ENCODE results near the gene SPAM1. TPM values are rescaled to one million over a fixed set of nuclear protein-coding genes. Genes with fewer than 3 reads are reported as not detected.
"Not testable (repeated sequence)": the region's sequence is repeated elsewhere in the genome, so short reads cannot be mapped to it uniquely, and the experiment has no call there.

Gene SPAM1
- total RNA-seq, 1 donor, result not detected

DNA sequence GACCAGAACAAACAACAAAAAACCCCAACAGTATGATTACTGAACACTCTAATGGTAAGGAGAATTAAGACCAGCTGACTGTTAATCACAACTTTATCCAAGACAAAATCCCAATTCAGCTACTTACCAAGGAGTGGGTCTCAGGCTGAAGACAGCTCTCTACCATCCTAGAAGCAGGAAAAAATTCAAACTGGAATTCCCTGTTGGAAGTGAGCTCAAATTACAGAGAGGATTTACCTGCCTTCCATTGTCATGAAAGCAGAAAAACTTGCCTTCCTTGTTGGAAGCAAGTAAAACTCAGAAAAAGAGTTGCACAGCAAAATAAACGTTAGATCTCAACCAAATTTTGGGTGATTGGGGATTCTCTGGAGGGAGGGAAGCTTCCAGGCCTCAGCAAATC lies 20.9 kb downstream of the SPAM1 start:
- no peak for DNase-seq (ENCODE audit: low read depth in 2 of 3, low spot score in 2 of 3)

DNA sequence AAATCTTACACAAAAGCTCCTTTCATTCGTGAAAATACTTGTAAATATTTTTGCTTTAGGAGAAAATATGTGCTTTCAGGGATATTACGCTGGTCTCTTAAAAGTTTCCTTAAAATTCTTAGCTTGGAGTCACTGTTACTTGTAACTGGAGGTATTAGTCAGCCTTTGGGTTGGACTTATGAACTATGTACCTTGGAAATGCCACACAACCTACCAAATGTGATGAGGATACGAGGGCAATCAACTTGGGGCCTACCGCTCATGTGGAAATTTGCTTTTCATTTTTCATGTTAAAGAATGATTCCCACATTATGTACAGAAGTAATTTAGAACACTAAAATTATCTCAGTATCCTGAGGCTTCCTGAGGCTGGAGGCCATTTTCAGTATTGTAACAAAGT lies 23.1 kb downstream of the SPAM1 start:
- no peak for DNase-seq (ENCODE audit: low read depth in 2 of 3, low spot score in 2 of 3)

DNA sequence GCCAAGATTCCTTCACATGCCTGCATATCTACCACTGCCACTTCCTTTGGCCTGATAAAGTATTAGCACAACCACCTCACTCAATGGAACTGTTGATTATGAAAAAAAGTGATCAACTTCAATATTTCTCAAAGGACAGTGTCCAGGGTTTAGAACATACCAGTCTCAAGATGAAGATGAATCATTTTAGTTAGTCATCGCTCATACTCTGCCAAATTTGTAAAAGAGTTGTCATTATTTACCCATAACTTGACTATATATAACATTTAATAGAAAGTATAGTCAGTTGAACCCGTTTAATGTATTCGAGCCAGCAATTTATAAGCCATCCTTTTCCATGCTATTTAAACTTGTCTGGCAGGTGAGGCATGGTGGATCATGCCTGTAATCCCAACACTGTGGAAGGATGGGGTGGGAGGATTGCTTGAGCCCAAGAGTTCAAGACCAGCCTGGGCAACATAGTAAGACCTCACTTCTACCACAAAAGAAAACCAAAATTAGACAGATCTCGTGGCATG lies 33.2 kb downstream of the SPAM1 start:
- DNase-seq (ENCODE audit: low read depth in 2 of 3, low spot score in 2 of 3), result no peak

DNA sequence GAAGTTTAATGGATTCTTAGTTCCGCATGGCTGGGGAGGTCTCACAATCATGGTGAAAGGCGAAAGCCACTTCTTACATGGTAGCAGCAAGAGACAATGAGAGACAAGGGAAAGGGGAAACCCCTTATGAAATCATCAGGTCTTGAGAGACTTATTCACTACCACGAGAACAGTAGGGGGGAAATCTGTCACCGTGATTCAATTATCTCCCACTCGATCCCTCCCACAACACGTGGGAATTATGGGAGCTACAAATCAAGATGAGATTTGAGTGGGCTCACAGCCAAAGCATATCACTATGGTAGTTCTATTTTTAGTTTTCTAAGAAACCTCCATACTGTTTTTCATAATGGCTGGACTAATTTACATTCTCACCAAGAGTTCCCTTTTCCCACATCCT lies 36.7 kb downstream of the SPAM1 start:
- DNase-seq (ENCODE audit: low read depth in 2 of 3, low spot score in 2 of 3), result no peak

DNA sequence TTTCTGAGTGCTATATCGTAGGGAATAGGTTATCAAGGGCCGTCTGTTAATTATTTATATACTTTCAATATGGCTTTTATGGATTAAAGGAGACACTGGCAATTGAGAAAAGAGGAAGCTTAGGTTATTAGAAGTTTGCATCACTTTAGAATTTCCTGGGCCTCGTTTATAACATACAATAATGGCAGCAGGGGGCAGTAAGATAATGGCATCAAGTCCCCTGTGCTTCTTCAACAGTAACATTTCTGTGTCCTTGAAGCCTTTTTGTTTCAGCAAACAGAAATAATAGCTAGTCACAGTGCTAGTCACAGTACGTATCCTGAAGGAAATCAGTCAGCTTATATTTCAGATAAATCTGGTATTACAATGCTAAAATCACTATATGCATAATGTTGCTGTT lies 41.9 kb downstream of the SPAM1 start:
- DNase-seq (ENCODE audit: low read depth in 2 of 3, low spot score in 2 of 3), result no peak

DNA sequence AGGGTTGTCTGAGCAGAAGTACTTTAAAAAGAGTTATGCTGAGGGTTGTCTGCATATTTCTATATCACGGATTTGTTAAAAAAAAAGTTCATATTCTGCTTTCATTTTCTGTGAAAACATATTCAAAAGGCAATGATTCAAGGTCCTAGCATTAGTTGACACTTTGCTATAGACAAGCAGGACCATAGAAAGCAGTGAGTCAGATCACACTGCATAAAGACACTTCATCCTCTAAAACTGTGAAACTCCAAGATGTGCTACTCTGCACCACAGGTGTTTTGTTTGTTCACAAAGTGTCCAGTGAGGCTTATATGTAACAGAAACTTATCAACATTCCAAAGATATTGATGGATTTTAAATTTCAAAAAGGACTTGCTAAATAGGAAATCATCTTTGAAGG lies 47.0 kb downstream of the SPAM1 start:
- DNase-seq (ENCODE audit: low read depth in 2 of 3, low spot score in 2 of 3), result no peak

DNA sequence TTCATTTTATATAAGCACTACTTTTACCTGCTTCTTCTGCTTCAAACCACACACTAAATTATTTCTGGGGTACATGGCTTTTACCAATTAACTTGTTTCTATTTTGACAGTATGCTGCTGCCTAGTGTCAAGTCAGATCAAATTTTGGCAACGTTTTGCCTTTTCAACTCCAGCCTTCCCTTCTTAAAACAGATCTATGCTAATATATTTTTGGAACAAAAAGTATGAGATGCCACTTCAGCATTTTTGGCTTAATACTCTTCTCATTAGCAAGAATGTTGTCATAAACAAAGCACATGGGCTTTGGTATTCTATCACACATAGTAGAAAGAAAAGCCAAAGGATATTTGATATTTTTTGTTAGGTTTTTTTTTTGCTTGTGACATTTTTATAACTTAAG lies 47.8 kb downstream of the SPAM1 start:
- DNase-seq (ENCODE audit: low read depth in 2 of 3, low spot score in 2 of 3), result no peak

DNA sequence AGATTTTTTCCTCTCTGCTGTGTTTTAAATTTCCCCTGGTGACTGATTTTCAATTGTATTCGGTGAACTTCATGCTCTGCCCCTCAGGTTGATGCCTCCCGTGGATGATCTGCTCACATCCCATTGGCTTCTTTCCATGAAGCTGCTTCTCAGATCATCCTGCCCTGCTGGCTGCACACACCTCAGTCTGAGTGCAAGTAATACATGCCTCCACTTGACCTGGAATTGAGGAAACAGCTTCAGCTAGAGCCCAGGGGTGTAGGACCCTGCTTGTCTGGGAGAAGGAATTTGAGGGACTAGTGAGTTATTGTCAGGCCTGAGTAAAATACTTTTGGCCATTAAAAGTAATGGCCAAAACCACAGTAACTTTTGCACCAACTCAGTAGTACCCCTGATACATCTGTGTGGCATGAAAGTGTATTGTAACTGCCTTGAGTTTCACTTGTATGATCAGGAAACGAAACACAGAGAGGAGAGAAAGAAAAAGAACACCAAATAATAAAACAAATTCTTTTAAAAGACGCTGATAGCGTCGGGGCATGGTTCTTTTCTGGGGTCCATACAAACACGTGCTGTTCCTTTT lies 49.4 kb downstream of the SPAM1 start:
- no peak for DNase-seq (ENCODE audit: low read depth in 2 of 3, low spot score in 2 of 3)

DNA sequence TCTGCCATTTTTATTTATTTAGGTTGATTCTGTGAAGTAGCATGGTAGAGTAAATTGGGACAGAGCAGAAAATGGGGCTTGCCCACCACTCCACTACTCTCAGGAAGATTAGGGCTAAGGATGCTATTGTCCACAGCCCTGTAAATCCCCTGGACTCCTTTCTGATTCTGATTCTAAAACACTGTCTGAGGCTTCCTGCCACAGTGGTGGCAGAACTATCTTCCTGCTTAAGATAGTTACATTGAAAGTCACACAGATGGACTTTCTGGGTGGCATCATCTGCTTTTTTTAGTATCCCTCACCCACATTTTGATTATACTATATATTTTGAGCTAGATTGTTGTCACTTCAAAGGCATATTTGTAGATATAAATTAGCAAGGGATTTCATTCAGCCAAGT lies 50.0 kb downstream of the SPAM1 start:
- DNase-seq (ENCODE audit: low read depth in 2 of 3, low spot score in 2 of 3), result no peak

DNA sequence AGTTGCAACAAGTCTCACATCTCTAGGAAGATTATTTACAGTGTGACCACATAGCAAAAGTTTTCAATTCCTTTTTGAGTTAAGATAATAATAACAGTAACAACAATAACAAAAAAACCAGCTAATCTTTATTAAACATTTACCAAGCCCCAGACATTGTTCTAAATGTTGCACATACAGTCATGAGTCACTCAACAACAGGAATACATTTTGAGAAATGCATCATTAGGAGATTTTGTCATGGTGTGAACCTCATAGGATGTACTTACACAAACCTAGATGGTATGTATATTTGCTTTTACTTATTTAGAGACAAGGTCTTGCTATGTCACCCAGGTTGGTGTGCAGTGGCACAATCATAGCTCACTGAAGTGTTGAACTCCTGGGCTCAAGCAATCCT lies 52.0 kb downstream of the SPAM1 start:
- DNase-seq (ENCODE audit: low read depth in 2 of 3, low spot score in 2 of 3), result no peak

DNA sequence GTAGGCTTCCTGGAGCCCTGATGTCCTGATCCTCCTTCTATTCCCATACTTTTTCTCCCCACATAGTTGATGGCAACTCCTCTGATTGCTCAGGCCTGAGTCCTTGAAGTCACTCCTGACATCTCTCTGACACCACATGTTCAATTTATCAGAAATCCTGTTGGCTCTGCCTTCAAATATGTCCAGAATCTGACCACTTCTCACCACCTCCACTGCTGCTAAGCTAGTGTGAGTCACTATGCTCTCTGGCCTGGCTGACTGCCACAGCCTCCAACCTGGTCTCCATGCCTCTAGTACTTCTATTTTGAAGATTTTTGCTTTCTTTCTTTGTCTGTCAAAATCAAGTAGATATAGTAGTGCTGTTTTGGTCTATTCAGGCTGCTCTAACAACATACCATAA lies 54.8 kb downstream of the SPAM1 start:
- no peak for DNase-seq (ENCODE audit: low read depth in 2 of 3, low spot score in 2 of 3)

DNA sequence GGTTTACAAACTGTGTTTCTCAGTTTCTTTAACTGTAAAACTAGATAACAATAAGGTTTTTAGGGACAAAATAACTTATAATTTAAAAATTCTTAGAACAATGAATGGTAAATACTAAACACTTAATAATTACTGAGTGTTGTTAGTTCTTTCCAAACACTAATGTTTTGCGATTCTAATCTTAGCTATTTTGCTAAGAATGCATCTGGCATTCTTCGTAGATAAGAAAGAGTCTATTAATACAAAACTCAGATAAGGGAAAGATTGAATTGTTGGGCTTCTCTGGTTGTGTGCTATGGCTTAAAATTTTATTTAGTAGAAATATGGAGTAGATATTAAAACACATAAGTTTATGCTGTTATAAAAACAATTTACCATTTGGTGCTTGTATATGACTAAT lies 62.4 kb downstream of the SPAM1 start:
- no peak for DNase-seq (ENCODE audit: low read depth in 2 of 3, low spot score in 2 of 3)

DNA sequence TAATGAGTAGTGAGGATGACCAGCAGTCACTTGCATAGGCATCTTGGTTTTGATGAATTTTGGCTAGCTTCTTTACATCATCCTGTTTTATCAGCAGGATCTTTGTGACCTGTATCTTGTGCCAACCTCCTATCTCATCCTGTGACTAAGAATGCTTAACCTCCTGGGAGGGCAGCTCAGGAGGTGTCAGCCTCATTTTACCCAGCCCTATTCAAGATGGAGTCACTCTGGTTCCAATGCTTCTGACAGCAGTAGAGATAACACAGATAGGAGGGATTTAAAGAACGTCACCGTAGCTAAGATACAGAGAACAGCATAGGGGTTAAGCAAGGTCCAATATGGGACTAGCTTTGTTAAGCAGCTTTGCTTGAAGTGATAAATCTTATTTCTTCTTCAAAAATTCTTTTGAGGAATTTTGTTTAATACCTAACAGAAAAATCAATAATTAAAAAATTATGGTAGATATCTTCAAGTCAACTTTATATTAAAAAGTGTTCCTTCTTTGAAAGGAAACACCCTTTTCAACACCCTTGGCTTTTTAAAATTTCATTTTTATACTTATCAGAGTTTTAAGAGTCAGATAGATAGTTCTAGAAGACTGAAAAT lies 68.0 kb downstream of the SPAM1 start:
- no peak for DNase-seq (ENCODE audit: low read depth in 2 of 3, low spot score in 2 of 3)

DNA sequence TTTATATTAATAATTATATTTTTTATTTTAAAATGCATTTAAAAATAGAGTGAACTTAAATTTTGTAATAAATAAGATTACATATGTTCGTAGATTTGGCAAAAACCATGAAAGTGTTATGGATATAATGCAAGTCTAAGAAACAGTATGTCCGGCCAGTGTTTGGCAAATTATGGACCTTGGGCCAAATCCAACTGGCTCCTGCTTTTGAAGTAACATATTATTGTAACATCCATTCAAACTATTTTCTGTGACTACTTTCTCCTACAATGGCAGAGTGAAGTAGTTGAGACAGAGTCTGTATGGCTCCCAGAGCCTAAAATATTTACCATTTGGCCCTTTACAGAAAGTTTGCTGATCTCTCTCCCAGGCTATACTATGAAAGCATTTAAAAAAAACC lies 69.0 kb downstream of the SPAM1 start:
- no peak for DNase-seq (ENCODE audit: low read depth in 2 of 3, low spot score in 2 of 3)

DNA sequence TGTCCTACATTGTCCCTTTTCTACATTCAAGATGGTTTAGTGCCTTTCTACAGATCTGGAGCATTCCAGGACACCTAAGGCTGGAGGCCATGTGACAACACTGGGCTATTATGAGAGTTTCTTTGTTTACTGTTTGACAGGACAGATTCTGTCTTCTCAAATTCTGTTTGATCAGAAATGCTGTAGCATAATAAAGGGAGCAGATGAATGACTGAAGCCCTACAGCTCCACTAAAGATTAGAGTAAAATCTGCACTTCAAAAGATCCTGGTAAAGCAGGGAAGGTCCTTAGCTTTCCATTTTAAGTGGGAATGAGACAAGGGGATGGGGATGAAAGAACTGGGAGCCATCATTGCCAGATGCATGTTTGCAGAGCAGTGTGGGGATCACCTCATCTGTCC lies 69.4 kb downstream of the SPAM1 start:
- DNase-seq (ENCODE audit: low read depth in 2 of 3, low spot score in 2 of 3), result no peak

DNA sequence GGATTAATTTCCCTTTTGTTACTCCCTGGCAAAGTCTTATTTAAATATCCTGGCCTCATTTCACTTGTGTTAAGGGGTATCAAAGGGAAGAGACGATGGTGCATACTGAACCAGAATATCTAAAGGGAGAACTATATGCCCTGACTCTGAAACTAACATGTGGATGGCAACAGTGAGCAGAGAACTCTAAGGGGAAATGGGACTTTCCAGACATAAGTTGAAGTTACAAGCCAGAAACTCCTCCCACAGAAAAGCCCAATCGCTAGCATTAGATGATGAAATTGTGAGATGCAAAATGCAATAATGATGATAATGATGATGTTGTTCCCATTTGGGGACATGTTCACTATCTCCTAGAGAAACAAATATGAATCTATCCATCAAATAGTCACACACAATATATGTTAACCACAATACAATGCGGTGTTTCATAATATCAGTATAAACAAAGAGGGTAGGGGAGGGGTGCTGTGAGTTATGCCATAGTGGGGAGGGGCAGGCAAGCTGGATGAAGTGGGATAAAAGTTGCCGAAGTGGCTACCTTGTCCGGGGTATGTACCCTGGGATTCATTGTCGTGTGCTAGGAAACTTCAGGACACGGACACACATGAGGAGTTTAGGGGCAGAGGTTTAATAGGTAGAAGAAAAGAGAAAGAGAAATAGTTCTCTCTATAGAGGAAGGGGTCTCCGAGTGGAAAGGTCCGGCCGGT lies 70.7 kb downstream of the SPAM1 start:
- no peak for DNase-seq (ENCODE audit: low read depth in 2 of 3, low spot score in 2 of 3)

DNA sequence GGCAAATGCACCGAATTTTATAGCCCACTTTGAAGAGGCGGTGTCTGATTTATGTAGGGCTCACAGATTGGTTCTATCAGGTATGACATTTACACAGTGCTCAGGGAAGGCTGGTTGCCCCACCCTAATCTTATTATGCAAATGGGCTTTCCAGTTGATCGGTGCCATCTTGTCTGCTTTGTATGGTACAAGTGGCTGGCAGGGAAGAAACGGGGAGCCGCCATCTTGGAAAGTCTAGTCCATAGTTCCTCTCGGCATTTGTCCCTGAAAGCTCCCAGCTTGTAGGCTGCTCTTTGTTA lies 71.2 kb downstream of the SPAM1 start:
- DNase-seq (ENCODE audit: low read depth in 2 of 3, low spot score in 2 of 3), result no peak

DNA sequence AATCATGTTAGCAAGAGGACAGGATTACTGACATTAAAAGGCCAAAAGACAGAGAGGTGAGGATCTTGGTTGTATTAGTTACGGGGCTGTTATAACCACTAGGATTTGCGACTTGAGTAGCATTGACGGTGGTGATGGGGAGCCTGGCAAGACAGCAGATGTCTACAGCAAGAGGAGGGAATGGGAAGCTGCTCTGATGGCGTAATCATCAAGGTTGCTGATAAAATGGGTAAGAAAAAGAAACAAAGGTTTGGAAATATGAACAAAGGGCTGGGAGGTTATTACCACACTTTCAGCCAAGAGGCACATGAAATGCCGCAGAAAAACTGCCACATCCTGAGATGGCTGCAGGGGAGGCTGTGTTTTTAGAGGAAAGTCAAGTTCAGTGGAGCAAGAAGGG lies 73.9 kb downstream of the SPAM1 start:
- DNase-seq (ENCODE audit: low read depth in 2 of 3, low spot score in 2 of 3), result no peak

DNA sequence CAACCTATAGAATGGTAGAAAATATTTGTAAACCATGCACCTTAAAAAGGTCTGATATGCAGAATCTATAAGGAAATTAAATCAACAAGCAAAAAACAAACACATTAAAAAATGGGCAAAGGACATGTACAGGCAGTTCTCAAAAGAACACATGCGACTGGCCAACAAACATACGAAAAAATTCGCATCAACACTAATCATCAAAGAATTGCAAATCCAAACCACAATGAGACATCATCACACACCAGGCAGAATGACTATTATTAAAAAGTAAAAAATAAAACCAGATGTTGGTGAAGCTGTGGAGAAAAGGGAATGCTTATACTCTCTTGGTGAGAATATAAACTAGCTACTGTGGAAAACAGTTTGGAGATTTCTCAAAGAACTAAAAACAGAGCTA lies 74.7 kb downstream of the SPAM1 start:
- no peak for DNase-seq (ENCODE audit: low read depth in 2 of 3, low spot score in 2 of 3)

DNA sequence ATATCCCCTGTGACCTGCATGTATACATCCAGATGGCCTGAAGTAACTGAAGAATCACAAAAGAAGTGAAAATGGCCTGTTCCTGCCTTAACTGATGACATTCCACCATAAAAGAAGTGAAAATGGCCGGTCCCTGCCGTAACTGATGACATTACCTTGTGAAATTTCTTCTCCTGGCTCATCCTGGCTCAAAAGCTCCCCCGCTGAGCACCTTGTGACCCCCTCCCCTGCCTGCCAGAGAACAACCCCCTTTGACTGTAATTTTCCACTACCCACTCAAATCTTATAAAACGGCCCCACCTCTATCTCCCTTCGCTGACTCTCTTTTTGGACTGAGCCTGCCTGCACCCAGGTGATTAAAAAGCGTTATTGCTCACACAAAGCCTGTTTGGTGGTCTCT lies 83.3 kb downstream of the SPAM1 start:
- DNase-seq (ENCODE audit: low read depth in 2 of 3, low spot score in 2 of 3), result not testable (repeated sequence)

DNA sequence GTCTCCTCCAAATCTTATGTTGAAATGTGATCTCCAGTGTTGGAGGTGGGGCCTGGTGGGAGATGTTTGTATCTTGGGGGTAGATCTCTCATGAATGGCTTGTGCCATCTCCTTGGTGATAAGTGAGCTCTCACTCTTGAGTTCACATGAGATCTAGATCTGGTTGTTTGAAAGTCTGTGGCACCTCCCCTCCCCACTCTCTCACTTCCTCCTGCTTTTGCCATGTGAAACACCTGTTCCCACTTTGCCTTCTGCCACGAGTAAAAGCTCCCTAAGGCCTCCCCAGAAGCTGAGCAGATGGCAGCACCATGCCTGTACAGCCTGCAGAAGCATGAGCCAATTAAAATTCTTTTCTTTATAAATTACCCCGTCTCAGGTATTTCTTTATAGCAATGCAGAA lies 84.3 kb downstream of the SPAM1 start:
- DNase-seq (ENCODE audit: low read depth in 2 of 3, low spot score in 2 of 3), result no peak

Measured in hematopoietic multipotent progenitor cell (in vitro differentiated cells).